ENCODE measurements around the gene ZNF787. TPM values are rescaled to one million over a fixed set of nuclear protein-coding genes. Genes with fewer than 3 reads are reported as not detected.
A peak's percentile ranks its signal among the peaks of the same experiment; 100 is the strongest.

ZNF787 gene
- total RNA-seq, 1 experiment from 2014 or later = 54.6 TPM

DNA sequence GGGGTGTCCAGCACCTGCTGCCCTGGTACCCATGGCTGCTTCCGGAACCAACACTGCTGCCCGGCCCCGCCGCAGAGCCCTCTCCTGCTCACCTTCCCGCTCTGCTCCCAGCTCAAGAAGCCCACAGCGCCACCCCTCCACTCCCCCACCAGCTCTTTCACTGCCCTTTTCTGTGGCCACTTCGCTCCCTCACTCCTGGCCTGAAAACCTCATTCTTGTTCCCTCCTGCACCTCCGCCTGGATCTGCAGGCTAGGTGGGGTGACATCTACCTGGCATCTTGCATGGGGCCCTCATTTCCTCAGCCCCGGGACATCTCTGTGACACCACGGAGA lies 6.4 kb downstream of the ZNF787 start:
- Mint-ChIP-seq H3K4me1 (peaks cover 63 to 71% of the 10 kb centered on the region in 2 experiments), H3K27me3 (ENCODE audit: low read depth) (no peaks in the 10 kb centered on the region; the same call in 1 of the 2 replicates), H3K4me3 (peak overlapping the region in 1 of 2 experiments; percentile 48; a peak in 4 of 5 replicates), H3K27ac (peak overlapping the region; percentile 89 to 94 (median 91); a peak in 6 of 7 replicates), H3K36me3 (ENCODE audit: insufficient read depth in 1 of 3, low read depth in 3 of 3) (peaks cover 8 to 19% (median 11%) of the 10 kb centered on the region in 3 experiments; a peak in 6 of 7 replicates), H3K9me3 (no peaks in the 10 kb centered on the region; a peak in 1 of 5 replicates)
- no peak overlapping the region for H4K91ac ChIP-seq (ENCODE audit: insufficient read length, low read depth, low read length)
- peaks cover 84% of the 10 kb centered on the region for H3K79me2 ChIP-seq (ENCODE audit: insufficient read depth, low read length)
- H3K79me1 ChIP-seq (ENCODE audit: insufficient read depth, low read depth, low read length, poor library complexity, severe bottlenecking) = peaks cover 8% of the 10 kb centered on the region
- H3K27me3 ChIP-seq (ENCODE audit: insufficient read depth, low read length) = no peaks in the 10 kb centered on the region
- no peak overlapping the region for H3K9ac ChIP-seq (ENCODE audit: extremely low read depth, insufficient read length, low read length)
- H3K9me3 ChIP-seq (ENCODE audit: control insufficient read depth, low read depth, low read length) = no peaks in the 10 kb centered on the region
- H3T11ph ChIP-seq (ENCODE audit: low read length) = no peak overlapping the region
- H3K23ac ChIP-seq (ENCODE audit: insufficient read length, low read depth, low read length) = no peak overlapping the region
- no peak overlapping the region for H2BK20ac ChIP-seq (ENCODE audit: low read depth, low read length, poor library complexity, severe bottlenecking)
- no peak for TF ChIP-seq CTCF (conservative IDR thresholded peaks at IDR 0.05)
- no peak overlapping the region for H2BK15ac ChIP-seq (ENCODE audit: low read depth, low read length)
- no peak overlapping the region for H2BK5ac ChIP-seq (ENCODE audit: insufficient read length, low read length)
- H2AK5ac ChIP-seq (ENCODE audit: insufficient read length, low read length) = no peak overlapping the region
- no peak overlapping the region for H3K14ac ChIP-seq (ENCODE audit: insufficient read depth, low read length)
- WGBS (ENCODE audit: extremely low coverage, insufficient read length, low lambda C conversion rate) = no CpG with 5 or more reads among the region's 10 CpGs
- H3K4me1 ChIP-seq (ENCODE audit: insufficient read depth, low read length) = peaks cover 7% of the 10 kb centered on the region
- H2AFZ ChIP-seq (ENCODE audit: low read length) = no peak overlapping the region
- no peak overlapping the region for H3K18ac ChIP-seq (ENCODE audit: insufficient read length, low read depth, low read length)
- no peak overlapping the region for H3K27ac ChIP-seq (ENCODE audit: insufficient read length, low read depth, low read length)
- no peak overlapping the region for H3K4ac ChIP-seq (ENCODE audit: low read depth, low read length)
- DNase-seq = no peak
- no peak overlapping the region for H4K8ac ChIP-seq (replicated peaks; ENCODE audit: insufficient read length, low read depth, low read length)
- no peak overlapping the region for H3K56ac ChIP-seq (ENCODE audit: insufficient read length, low read depth, low read length)
- no peak overlapping the region for H3K4me2 ChIP-seq (ENCODE audit: insufficient read depth, insufficient read length, low read length)
- H2BK120ac ChIP-seq (ENCODE audit: low read depth, low read length, poor library complexity, severe bottlenecking) = no peak overlapping the region
- no peak overlapping the region for H4K5ac ChIP-seq (ENCODE audit: insufficient read length, low read depth, low read length)
- H2BK12ac ChIP-seq (ENCODE audit: insufficient read length, low read depth, low read length) = no peak overlapping the region
- H3K23me2 ChIP-seq (ENCODE audit: insufficient read length, low read depth, low read length, poor library complexity, severe bottlenecking) = peaks cover under 1% of the 10 kb centered on the region
- peaks cover 3% of the 10 kb centered on the region for H4K20me1 ChIP-seq (ENCODE audit: control insufficient read depth, insufficient read depth, insufficient read length)
